GM21528 (cell line): ENCODE data around the gene ZNF735.
"Not testable (repeated sequence)": the region's sequence is repeated elsewhere in the genome, so short reads cannot be mapped to it uniquely, and the experiment has no call there.

Source experiments
- ATAC-seq: cut with Tn5 transposase; IDR thresholded peaks from one replicate; pipeline ENCODE4 v1.9.1; 2021; ENCODE audit warnings: mild to moderate bottlenecking, moderate library complexity; ENCODE audit not compliant: unreplicated experiment, low FRiP score

Gene ZNF735

DNA sequence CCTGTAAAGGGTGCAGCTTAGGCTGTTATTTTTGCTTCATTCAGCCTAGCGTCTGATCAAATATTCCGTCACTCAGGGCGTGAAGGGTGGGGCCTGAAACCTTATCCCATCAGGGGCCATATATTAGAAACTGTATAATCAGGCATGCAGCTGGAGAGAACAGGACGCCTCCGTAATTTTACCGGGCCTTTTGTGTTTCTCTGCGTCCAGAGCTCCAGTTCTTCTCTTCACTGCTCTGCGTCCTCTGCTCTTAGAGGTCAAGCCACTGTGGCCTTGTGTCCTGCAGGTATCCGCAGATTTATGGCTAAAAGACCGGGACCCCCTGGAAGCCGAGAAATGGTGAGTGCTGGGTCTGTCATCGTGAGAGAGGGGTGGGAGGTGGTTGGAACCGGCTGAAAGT is at the start of gene ZNF735:
TSS of gene ZNF735 (plus strand) at position 301 of the 400 bp plus-strand sequence. CDS start at position 301, 0 bp downstream.
- ATAC-seq = no peak

DNA sequence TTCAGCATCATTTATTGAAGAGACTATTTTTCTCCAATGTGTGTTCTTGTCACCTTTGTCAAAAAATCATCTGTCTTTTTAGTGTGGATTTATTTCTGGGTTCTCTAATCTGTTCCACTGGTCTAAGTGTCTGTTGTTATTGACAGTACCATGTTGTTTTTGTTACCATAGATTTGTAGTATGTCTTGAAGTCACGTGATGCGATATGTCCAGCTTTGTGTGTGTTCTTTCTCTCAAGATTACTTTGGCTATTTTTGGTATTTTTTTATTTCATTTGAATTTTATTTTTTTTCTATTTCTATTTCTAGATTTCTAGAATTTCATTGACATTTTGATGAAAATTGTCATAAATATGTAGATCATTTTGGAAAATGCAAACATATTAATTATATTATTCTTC is 36.0 kb upstream of the ZNF735 start:
- not testable (repeated sequence) for ATAC-seq

DNA sequence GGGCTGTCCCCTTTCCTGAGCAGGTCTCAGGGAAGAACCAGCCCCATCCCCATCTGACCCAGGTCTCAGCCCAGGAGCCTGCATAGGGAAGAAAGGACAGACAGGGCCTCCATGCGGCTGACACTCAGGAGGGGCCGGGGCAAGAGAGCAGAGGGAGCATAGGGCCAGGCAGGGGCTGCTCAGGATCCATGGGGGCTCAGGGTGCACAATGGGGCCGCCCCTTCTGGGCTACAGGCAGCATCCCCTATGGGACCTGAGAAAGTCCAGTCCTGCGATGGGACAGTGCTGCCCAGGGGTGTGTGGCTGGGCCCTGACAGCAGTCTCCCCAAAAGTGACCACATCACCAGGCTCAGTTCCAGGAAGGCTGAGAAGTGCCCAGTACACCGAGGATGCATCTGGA is 32.7 kb upstream of the ZNF735 start:
- ATAC-seq = no peak

DNA sequence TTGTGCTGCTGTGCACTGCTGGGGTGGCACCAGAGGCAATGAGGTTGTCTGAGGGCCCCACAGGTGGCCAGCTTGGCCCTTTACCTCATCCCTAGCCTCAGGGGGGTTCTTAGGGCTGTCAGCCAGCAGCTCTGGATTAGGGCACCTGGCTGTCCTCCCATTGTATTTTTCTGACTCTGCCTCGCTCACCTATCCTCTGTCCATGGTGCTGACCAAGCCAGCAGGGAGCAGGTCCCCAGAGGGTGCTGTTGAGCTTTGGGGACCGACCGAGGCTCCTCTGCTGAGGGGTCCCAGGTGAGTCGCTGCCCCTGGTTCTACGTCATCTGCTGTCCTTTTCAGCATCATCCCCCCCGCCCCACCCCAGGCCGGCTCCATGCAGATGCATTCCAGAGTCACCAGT is 32.1 kb upstream of the ZNF735 start:
- no peak for ATAC-seq

DNA sequence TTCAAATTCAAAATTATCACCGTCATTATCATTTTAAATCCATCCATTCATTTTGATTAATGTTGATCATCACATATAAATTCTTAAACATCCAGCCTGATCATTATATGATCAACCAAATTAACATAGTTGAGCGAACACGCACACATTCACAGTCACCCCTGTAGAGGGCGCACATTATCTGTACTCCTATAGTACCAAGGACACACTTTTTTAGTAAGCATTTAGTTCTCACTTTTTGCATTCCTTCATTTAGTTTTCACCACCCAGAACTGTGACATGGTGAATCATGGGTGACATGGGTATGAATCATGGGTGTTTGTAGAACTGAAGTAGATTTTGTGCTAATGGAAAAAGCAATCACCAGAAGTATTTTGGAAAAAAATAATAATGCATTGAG is 26.0 kb upstream of the ZNF735 start:
- ATAC-seq = no peak

DNA sequence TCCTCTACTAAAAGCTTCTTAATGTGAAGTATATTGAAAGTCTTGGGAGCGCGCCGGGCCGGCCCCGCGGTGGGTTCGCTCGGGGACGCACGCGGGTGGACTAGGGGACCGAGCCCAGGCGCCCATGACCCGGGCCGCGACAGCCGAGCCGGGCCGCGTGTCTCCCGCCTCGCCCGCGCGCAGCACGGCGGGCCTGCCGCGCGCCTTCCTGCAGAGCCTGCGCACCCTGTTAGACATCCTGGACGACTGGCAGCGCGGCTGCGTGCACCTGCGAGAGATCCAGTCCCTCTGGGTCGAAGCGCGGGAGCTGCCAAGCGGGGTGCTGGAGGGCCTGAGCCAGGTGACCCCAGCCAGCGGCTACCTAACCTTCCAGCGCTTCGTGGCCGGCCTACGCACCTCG is 25.4 kb upstream of the ZNF735 start:
- ATAC-seq = no peak

GRCh38 chr7:64182036-64182790 is 24.8 kb upstream of the ZNF735 start:
- ATAC-seq = no peak

DNA sequence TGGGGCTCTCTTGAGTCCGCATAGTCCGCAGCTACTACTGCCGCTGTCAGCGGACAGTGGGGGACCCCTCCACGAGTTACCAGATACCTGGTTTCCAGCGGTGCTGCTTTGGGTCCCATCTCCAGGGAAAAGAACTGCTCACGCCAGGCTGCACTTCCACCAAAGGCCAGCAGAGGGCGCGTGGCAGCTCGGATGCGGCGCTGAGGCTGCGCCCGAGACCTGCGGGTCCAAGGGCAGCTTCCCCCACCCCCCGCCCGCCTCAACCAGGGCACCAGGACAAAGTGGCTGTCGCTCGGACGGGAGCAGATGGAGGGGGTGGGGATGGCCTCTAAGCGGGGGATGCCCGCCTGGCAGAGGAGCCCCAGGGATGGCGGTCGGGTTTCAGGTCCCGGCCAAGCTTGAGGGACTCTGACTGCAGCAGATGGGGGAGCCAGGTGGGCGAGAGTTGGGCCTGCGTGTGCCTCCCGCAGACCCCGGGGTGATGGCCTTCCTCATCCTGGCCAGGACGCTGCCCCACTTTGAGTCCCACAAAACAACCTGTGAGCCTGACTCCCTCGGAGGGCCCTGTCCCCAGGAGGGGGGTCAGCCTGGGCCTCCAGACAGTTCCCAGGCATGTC is 23.8 kb upstream of the ZNF735 start:
- ATAC-seq = no peak

DNA sequence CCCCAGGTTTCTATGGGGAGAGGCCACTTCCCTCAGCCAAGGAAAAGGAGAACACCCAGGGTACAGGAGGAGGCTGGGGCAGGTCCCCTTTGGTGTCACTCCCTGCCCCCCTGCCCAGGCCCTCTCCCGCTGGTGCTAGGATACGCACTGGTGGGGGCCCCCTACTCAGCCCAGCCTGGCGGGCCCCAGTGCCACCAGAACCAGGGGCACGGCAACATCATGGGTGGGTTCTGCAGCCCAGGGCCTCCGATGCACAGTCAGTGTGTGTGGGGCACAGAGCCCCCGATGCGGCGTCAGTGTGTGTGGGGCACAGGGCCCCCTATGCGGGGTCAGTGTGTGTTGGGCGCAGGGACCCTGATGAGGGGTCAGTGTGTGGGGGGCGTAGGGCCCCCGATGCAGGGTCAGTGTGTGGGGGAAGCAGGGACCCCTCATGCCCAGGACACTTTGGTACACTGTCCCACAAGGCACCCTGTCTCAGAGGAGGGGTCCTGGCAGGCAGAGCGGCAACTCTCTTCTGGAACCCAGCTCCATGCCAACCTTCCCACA is 23.1 kb upstream of the ZNF735 start:
- ATAC-seq = no peak

- no peak for ATAC-seq
These were observed 22.6 kb upstream of the ZNF735 start for GRCh38 chr7:64184376-64184775.

GRCh38 chr7:64187408-64187807 is 19.6 kb upstream of the ZNF735 start:
- ATAC-seq = no peak

- ATAC-seq = no peak
These were observed 14.8 kb upstream of the ZNF735 start for GRCh38 chr7:64192148-64192704.

- no peak for ATAC-seq
These were observed 14.2 kb upstream of the ZNF735 start for GRCh38 chr7:64192775-64193174.

DNA sequence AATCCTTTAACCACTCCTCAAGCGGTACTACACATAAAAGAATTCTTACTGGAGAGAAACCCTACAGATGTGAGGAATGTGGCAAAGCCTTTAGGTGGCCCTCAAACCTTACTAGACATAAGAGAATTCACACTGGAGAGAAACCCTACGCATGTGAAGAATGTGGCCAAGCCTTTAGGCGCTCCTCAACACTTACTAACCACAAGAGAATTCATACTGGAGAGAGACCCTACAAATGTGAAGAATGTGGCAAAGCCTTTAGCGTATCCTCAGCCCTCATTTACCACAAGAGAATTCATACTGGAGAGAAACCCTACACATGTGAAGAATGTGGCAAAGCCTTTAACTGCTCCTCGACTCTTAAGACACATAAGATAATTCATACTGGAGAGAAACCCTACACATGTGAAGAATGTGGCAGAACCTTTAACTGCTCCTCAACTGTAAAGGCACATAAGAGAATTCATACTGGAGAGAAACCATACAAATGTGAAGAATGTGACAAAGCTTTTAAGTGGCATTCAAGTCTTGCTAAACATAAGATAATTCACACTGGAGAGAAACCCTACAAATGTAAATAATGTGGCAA is 12.8 kb downstream of the ZNF735 start:
- not testable (repeated sequence) for ATAC-seq

DNA sequence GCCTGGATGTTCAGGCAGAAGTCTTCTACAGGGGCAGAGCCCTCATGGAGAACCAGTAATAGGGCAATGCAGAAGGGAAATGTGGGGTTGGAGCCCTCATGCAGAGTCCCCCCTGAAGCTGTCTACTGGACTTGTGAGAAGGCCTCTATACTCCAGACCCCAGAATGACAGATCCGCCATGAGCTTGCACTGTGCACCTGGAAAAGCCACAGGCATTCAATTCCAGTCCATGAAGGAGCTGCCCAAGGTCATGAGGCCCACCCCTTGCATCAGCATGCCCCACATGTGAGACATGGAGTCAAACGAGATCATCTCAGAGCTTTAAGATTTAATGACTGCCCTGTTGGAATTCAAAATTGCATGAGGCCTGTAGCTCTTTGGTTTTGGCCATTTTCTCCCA is 16.4 kb downstream of the ZNF735 start:
- no peak for ATAC-seq

GRCh38 chr7:64228174-64228573 is 21.2 kb downstream of the ZNF735 start, which contains the start of gene ZNF679:
TSS of gene ZNF679 (plus strand) at chr7:64228474. CDS start at chr7:64249118, 20,644 bp downstream.
- ATAC-seq = not testable (repeated sequence)

GRCh38 chr7:64266341-64266919 is 59.4 kb downstream of the ZNF735 start:
- ATAC-seq = no peak
